T-helper 1 cell treated with Interleukin-12 subunit alpha and Interleukin-12 subunit beta and Interleukin-4 antibody, amounts not matched to agents 30 ng/mL and 1 ng/mL, for 36 hours (primary cell): ENCODE measurements around the gene TBX5. TPM values are rescaled to one million over a fixed set of nuclear protein-coding genes. Genes with fewer than 3 reads are reported as not detected.

Source experiments
- intact Hi-C: fragments of 100-400 bp; cut with micrococcal nuclease; formaldehyde crosslinking; loops from one replicate; pipeline ENCODE4 v1.15.1; 2024
- total RNA-seq: library from RNA; stranded (reverse); gene quantifications from 2 replicates; pipeline ENCODE4 v1.2.3, GENCODE V29; 2022

TBX5 gene
- total RNA-seq = not detected in 2 replicates

- intact Hi-C loops = loop anchor here (2.0 to 5.0 kb wide), 2 partner anchors 35 to 262 kb away; no protein-coding TSS in a partner anchor
Measured at GRCh38 chr12:114405519-114406271, at the start of gene TBX5. TSS of gene TBX5 (minus strand) at chr12:114406144. CDS start at chr12:114403898, 2,246 bp downstream.

GRCh38 chr12:114451657-114452056 lies 45.7 kb upstream of the TBX5 start:
- intact Hi-C loops = no loop called here

DNA sequence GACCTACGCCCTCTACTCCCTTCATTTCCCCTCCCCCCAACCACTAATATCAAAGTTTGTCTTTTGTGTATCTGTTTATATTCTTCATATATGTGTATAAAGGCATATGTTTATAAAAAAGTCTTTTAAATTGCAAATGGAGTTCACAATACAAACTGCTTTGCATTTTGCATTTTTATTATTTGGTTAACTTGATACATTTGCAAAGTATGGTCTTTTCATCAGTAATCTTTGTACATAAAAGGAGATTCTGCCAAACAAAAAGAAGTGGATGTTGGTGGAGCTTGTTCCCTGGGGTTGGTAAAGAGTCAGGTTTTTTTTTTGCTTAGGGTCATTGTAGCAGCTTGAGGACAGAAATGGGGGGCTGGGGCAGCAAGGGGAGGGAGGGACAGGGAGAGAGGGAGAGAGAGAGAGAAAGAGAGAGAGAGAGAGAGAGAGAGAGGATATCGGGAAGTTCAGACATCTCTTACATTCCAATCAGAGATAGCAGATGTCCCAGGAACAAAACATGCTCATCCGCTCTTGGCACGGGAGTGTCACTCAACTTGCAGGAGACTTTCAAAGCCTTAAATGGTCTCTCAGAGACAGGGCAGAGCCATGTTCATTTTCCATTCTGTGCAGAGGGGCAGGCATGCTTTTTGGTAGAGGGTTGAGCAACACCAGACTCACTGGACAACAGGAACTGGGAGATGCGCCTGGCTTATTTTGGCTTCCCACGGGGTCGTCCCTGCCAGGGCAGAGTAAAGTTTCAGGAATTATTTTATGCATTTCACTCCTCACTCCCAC lies 44.8 kb upstream of the TBX5 start:
- intact Hi-C loops = no loop called here

DNA sequence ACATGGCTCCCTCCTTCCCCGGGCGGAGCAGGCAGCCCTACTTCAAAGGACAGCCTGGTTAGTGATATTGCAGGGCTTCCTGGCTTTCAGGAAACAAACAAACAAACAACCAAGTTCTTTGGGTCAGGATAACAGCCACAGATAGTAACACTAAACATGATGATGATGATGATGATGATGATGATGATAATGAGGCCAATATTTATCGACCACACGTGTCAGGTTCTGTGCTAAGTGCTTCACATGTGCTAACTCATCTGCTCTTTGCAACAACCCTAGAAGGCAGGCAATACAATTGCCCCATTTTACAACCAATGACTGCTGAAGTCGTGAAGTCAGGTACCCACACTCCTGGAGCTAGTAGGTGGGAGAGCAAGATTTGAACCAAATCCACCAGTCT lies 44.1 kb upstream of the TBX5 start:
- intact Hi-C loops = no loop called here

GRCh38 chr12:114448618-114448933 lies 42.6 kb upstream of the TBX5 start:
- intact Hi-C loops = no loop called here

DNA sequence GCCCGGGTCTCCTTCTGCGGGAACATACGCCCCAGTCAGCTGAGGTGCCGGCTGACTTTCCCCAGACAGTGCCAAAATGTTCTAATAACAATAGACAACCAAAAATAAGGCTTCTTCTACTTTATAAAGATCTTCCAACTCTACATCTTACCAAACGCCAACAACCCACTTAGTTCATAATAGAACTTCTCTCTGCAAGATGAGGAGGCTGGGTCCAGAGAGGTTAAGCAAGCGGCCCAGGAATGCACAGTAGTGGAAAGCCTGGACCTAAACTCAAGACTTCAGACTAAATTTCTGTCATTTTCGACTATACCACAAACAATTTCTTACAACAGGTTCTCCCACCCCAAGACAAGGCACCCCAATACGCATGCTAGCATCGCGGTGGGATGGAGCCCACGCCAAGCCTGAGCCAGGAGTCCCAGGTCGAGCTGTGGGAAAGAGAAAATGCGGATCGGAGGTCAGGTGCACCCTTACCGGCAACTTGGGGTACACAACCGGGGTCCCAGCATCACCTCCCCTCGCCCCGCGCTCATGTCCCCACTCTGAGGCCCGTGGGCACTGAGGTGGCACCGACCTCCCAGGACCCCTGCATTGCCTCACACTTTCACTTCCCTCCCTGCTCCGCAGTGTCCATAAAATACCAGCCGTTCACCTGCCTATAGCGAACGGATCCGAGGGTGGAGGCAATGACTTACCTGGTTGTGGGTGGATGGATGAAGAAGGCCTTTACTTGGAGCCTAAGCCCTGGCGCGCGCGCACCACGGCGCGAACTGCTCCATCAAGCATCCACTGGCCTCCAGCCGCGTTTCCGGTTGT lies 42.1 kb upstream of the TBX5 start:
- intact Hi-C loops = no loop called here

GRCh38 chr12:114447274-114447716 lies 41.4 kb upstream of the TBX5 start:
- intact Hi-C loops = no loop called here

DNA sequence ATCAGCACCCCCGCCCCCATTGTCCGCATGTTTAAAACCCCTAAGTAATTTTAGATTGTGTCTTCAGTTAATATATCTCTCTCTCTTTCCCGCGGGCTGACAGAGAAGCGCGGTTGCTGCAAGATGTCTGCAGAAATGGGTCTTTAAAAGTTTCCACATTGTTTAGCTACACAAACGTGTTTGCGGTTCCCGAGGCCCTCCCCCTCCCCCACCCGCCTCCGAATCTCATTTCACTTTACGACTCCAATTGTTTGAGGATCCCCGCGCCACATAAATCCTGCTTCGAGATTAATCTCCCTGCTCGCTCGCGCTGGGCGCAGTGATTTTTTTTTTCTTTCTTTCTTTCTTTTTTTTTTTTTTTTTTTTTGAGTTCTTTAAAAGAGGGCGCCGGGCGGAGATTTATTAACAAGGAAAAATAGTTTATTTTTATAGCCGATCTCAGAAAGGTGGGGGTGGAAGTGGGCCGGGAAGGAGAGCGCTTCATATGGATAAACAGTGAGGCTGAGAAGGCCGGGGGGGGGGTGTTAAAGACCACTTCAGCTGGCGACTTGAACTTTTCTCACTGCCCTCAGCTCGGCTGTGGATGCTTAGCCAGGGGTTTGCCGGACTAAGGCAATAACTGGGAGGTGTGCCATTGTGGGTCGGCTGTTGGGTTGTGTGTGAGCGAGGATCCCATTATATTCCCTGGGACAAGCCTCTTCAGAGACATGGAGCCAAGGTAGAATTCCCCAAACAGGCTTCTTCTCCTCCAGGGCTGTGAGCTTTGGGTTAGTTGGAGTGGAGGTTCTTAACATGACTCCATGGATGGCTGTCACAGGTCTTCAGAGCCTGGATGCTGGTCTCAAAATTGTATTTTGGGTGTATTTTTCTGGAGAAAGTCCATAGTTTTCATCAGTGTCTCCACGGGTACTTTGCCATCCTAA lies 39.7 kb upstream of the TBX5 start:
- intact Hi-C loops = no loop called here

DNA sequence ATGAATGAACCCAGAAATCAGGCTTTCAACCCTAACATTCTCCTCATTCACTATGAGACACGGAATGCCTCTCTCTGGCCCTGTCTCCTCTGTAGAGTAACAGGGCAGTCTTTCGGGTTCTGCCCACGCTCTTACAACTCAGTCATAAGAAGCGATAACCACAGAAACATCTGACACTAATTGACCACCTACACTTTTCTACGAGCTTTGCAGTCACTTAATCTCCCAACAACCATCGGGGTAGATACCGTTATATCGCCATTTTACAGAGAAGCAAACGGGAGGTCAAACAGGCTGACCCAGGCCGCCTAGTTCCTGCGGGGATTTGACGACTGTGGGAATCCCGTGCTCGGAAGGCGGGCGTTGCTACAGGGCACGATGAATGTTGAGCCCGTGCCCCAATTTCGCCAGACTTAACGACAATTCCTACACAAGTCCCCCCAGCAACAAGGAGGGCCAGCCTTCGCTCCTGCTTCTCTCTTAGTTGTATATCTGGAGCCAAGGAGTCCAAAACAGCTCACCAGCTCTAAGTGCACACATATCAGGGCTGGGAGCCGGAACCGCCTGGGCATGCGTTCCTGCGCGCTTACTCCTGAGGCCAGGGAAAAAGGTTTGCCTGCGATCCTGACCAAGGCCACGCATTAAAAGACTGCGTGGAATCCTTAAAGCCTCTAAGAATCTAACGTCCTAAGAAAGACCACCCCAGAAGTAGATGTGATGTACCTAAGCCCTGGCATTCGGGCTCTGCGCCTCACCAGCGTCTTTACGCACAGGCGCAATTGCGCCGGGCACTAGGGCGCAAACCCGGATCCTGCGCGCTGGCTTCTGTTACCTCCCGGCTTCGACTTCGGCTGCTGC lies 38.7 kb upstream of the TBX5 start:
- intact Hi-C loops = loop anchor here (5.0 kb wide), 2 partner anchors 223 to 972 kb away; partner anchors contain the start of gene LHX5

GRCh38 chr12:114443607-114444421 lies 37.9 kb upstream of the TBX5 start:
- intact Hi-C loops = loop anchor here (5.0 kb wide), 2 partner anchors 223 to 972 kb away; partner anchors contain the start of gene LHX5

GRCh38 chr12:114442578-114442977 lies 36.6 kb upstream of the TBX5 start:
- intact Hi-C loops = loop anchor here (5.0 kb wide), 2 partner anchors 225 to 970 kb away; partner anchors contain the start of gene LHX5

- intact Hi-C loops = loop anchor here (2.0 to 5.0 kb wide), 3 partner anchors 35 to 969 kb away; partner anchors contain the start of genes LHX5 and TBX5
Measured at GRCh38 chr12:114441545-114441944, 35.6 kb upstream of the TBX5 start.

GRCh38 chr12:114441039-114441383 lies 35.1 kb upstream of the TBX5 start:
- intact Hi-C loops = loop anchor here (2.0 to 5.0 kb wide), 3 partner anchors 34 to 969 kb away; partner anchors contain the start of genes LHX5 and TBX5

GRCh38 chr12:114440270-114441038 lies 34.5 kb upstream of the TBX5 start:
- intact Hi-C loops = loop anchor here (2.0 to 5.0 kb wide), 3 partner anchors 34 to 968 kb away; partner anchors contain the start of genes LHX5 and TBX5

GRCh38 chr12:114439817-114440216 lies 33.9 kb upstream of the TBX5 start:
- intact Hi-C loops = loop anchor here (2.0 to 5.0 kb wide), 3 partner anchors 33 to 968 kb away; partner anchors contain the start of genes LHX5 and TBX5

- intact Hi-C loops = no loop called here
Measured at GRCh38 chr12:114439261-114439683, 33.3 kb upstream of the TBX5 start.

GRCh38 chr12:114438635-114439256 lies 32.8 kb upstream of the TBX5 start:
- intact Hi-C loops = no loop called here
